ENCODE measurements around the gene AKTIP.
"Not testable (repeated sequence)": the region's sequence is repeated elsewhere in the genome, so short reads cannot be mapped to it uniquely, and the experiment has no call there.

The AKTIP gene

GRCh38 chr16:53515259-53515658, 12.2 kb upstream of the AKTIP start:
- DNase-seq = no peak

DNA sequence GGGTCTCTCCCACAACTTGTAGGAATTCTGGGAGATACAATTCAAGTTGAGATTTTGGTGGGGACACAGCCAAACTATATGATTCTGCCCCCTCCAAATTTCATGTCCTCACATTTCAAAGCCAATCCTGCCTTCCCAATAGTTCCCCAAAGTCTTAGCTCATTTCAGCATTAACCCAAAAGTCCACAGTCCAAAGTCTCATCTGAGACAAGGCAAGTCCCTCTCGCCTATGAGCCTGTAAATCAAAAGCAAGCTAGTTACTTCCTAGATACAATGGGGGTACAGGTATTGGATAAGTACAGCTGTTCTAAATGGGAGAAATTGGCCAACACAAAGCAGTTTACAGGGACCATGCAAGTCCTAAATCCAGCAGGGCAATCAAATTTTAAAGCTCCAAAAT, 9.8 kb upstream of the AKTIP start:
- not testable (repeated sequence) for DNase-seq

GRCh38 chr16:53511403-53512280, 8.6 kb upstream of the AKTIP start:
- no peak for DNase-seq

GRCh38 chr16:53511084-53511402, 8.0 kb upstream of the AKTIP start:
- no peak for DNase-seq

DNA sequence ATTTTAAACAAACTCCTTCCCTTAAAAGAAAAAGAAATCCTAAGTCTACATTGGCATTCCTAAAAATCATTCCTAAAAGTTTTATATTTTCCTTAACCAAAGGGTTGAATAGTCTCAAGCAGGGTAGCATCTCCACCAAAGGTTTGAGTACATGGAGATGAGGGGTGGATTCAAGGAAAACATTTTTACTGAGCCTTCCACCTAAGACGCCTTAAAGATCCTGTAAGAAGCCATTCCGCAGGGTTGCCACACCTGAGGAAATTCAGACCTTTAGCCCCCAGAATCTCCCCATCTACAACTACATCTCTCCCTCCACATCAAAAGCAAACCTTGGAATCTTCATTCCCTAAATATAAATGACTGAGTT, 7.7 kb upstream of the AKTIP start:
- DNase-seq = no peak

- peak; percentile 43 to 61 for DNase-seq
Observed at GRCh38 chr16:53509906-53510703, 7.1 kb upstream of the AKTIP start.

DNA sequence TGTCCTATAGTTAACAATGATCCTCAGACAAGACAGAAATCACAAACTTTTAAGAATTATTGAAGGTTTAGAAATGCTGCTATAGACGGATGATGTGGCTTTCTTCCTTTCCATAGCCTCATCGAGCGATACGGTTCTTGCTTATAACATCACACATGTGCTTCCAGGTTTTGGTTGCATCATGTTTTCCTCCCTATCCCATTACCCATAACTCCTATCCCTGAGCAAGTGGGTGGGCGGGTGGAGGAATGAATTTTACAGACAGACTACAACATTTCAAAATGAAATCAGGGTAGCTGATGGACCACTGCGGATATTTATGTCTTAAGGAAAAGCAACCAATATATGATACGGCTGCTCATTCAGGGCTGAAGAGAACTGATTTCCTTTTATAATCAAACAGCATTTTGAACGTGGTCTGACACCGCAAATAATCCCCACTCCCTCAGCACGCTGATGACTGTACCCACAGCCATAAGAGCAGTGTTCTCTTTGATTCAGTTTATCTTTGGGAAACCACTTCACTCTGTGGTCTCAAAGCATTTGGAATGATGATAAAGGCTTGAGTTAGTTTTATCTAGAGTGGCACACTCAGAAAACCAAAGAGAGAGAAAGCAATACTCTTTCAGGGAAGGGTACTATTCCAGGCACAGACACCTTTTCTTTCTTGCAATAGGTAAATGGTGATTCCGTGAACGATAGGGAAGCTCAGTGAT, 4.6 kb upstream of the AKTIP start:
- no peak for DNase-seq

DNA sequence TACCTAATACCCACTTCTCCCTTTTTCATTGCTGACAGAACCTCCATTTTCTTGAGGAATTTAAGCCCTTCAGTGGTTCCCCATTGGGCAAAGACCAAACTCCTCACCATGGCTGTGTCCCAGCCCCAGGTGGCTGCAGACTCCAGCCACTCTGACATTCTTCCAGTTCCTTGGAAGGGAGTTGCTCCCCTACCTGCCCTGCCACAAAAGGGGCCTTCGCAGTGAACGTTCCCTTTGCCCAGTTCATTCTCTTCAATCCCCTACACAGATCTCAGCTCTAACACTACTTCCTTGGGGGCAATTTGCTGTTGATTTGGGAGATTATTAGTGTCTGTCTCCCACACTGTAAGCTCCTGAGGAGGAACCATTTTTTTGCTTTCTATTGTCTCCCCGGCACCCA, 3.2 kb upstream of the AKTIP start:
- DNase-seq = no peak

GRCh38 chr16:53504665-53505064, 1.7 kb upstream of the AKTIP start:
- no peak for DNase-seq

- DNase-seq = peak; percentile 25 to 51
Observed at GRCh38 chr16:53503991-53504663, 1.1 kb upstream of the AKTIP start.

DNA sequence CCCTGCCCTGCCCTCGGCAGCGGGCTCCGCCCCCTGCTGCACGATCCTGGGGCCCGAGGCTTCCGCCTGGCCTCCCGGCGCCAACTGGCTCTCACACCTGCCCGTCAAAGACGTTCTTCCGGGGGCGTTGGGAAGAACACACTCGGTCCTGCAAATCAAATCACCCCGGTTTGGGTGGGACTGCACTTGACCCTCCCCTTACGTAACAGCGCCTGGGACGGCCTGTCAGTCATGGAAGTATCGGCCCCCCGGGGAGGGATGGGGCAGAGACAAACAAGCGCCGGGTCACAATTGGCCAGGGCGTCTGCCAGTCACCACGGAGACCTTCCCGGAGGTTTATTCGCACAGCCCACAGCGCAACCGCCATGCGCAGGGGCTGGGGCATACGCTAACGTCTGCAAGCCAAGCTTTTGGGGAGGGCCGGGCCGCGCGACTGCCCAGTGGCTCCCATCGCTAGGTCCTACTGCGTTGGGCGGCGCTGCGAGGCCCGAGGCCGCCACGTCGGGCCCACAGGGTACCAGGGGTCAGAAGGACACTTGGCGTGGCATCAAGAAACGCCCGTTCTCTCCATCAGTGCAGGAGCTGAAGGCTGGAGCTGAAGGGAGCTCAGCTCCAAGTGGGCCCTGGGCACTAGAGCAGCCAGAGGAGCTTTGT, 388 bp upstream of the AKTIP start:
- peak; percentile 100 for DNase-seq

GRCh38 chr16:53501216-53501859, 1.7 kb downstream of the AKTIP start:
- no peak for DNase-seq

DNA sequence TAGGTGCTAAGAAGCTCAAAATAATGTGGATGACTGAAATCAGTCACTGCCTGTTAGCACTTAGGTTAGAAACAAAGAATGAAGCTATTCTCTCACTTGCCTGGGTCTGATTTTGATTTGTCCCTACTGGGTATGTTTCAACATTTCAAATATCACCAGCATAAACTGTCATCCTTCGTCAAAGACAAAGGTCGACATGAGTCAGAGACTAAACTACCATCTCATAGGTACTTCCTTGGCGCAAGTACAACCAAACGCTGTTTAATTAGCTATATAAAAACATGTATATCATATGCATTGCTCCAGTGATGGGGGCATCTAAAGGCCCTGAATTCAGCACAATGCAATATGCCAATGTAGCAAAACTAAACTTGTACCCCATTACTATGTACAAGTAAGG, 4.0 kb downstream of the AKTIP start:
- no peak for DNase-seq

DNA sequence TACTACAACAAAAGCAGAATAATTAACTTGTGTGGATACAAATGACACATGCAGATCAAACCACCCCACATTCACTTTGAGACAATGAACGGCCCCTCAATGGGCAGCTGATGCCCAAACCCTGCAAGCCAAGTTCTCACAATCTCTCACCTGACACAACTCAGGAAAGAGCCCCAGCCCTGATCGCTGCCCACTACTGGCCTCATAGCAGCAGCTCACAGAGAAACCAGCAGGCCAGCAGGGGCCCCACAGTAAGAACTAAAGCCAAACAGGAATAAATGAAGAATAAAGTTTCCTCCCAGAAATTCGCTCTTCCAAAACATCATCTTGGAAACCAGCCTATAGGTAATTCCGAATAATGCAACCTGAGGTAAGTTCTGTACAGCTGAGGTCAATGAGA, 7.7 kb downstream of the AKTIP start:
- DNase-seq = no peak

DNA sequence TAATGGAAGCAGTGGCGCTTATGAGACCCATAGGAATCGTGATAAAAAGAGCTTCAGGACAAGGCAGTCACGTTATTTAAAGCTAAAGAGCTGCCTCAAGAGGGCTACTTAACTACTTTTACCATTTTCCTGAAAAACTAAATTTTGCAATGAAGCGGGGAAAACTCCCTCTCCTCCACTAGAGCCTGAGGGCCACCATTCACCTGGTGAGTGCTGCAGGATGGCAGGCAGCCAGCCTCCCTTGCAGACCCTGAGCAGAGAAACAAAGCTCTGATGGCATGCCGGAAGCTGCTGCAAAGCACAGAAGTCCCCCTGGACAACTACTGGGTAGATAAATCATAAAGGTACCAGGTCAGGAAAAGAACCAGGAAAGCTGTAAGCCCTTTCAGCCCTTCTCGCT, 8.4 kb downstream of the AKTIP start:
- DNase-seq = no peak

DNA sequence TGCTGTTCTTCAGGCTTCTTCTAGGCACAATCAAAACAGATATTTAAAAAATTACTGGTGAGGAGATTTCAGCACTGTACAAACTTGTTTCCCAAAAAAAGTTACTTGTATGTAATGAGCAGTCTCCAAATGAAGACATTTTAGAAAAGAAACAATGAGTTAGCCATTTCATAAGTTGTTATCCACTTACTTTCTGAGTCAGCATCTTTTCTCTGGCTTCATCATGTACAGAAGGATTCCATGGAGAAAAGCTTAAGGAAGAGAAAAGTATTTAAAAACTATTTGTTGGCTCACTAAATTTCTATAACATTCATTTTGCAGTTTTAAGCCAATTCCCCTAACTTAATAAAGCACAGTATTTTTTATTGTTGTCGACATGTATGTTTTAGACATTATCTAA, 10.5 kb downstream of the AKTIP start:
- DNase-seq = no peak

GRCh38 chr16:53489755-53490154, 13.3 kb downstream of the AKTIP start:
- no peak for DNase-seq

GRCh38 chr16:53486230-53486629, 16.8 kb downstream of the AKTIP start:
- DNase-seq = no peak

DNA sequence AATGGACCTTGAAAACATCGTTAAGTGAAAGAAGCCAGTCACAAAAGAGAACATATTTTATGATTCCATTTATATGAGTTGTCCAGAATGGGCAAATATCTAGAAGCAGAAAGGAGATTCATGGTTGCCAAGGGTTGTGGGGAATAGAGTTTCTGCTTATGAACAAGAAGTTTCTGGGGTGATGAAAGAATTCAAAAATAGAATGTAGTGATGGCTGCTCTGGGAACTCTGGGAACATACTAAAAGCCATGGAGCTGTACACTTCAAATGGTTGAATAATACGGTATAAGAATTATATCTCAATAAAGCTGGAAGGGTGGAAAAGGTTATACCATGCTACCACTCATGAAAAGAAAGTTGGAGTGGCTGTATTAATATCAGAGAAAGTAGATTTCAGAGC, 18.5 kb downstream of the AKTIP start:
- DNase-seq = no peak

GRCh38 chr16:53482123-53482522, 20.9 kb downstream of the AKTIP start:
- DNase-seq = no peak

GRCh38 chr16:53480394-53480793, 22.6 kb downstream of the AKTIP start:
- DNase-seq = no peak

DNA sequence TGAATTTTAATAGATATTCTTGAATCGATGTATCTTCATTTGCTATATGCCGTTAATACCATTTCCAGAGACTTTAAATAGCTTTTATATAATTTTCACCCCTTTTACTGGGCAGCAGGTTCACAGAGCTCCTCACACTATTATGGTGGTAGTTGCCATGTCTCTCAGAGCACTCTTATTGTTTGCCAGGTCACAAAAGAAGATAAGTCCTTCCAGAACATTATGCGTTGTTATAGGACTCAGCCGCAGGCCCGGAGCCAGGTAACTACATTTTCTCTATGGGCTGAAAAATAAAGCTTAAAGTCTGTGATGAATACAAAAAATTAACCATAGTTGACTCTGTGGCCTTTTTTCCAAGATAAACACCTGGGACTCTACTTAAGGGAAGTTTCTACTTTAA, 24.0 kb downstream of the AKTIP start:
- DNase-seq = no peak
